Measurements from ENCODE around the gene CROT.
A peak's percentile ranks its signal among the peaks of the same experiment; 100 is the strongest.

Gene CROT

DNA sequence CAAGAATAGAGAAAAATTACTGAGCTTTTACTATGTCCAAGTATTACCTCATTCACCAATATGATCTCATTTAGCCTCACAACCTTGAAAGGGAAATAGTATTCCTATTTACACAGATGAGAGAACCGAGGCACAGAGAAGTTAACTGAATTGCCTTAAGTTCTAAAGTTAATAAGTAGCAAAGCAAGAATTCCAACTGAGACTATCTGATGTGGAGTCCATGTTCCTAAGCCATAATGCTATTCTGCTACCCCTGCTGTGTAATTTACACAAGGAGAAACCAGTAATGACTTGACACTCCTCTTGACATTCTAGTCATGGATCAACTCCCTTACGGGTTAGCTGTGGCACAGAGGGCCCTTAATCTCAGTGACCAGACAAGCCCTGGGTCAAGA, 69.3 kb downstream of the CROT start:
- DNase-seq (ENCODE audit: low read depth, low spot score) = no peak

DNA sequence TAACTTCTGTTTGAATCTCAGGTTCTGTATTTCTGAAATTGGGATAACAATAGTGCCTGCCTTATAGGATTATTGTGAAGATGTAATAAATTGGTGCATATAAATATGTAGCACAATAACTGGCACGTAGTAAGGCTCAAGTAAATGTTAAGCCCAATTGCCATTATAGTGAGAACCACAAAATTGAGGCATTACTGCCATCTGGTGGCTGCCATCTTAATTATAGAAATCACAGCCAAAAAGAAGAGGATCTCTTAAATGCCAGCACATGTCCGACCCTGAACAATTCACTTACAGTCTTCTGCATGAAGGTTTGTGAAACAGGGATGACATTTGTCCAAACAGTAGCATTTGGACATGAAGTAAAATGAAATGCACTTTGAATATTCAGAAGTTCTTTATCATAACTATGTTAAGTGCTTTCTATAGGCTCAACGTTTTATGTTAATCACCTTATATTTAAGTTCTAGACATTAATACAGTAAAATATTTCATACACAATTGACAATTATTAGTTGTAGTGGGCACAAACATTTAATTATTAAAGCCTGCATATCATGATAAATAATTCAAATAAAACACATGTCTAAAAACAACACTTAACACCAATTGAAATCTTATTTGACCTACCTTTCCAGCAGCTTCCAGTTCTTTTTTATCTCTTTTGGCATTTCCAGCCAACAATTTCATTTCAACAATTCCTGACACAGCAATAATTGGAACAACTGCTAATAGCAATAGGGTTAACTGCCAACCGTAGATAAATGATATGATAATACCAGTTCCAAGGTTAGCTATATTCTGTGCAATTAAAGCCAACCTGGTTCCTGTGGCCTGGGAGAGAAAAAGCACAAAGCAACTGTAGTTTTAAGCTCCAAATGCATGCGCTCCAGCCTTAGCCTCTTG, 71.5 kb downstream of the CROT start:
- DNase-seq (ENCODE audit: low read depth, low spot score) = peak; percentile 42

DNA sequence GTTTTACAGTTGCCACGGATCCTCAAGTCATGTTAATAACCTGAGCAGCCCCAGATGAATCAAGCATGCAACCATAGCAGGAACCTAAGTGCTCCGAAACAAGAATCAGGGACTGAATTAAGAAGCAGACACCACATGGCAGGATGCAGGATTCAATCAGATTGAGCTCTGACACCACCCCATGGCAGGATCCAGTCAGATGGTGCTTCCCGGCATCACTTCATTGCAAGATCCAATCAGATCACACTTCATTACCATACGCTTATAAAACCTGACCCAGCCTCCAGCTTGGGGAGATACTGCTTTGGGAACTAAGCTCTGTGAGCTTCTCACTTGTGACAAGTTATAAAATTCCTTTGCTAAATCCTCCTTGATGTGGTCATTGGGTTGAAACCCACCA, 74.7 kb downstream of the CROT start:
- no peak for DNase-seq (ENCODE audit: low read depth, low spot score)

DNA sequence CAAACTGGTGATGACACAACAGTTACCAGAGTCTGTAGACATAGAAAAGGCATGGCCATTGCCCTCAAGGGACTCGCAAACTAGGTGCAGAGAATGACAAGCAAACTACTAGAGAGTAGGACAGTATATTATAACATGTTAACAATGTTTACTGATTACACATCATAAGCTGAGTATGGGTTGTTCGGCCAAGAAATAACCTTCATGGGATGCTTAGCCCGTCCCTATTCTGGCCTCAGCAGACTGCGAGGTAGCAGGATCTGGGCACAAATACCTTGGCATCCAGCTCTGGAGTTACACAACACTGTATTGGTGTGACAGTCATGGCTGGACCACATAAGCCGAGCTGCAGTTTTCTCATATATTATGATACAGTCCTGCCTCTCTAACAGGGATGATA, 78.6 kb downstream of the CROT start:
- no peak for DNase-seq (ENCODE audit: low read depth, low spot score)

DNA sequence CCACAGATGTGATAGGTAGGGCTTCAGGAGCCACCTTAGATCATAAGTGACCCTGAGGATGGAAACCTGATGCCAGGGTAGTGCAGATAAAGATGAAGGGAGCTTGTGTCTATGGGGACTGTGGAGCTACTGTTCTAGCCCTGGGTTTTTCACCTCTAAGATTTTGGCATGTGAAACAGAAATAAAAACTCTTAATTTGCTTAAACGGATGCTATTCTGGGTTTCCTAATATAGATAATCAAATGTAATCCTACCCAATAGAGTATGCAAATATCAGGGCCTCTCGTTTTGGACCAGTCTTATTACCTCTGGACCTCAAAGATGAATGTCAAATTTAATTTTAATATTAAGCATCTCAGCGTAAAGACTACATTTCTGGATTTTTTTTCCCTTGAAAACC, 80.7 kb downstream of the CROT start:
- DNase-seq (ENCODE audit: low read depth, low spot score) = no peak

DNA sequence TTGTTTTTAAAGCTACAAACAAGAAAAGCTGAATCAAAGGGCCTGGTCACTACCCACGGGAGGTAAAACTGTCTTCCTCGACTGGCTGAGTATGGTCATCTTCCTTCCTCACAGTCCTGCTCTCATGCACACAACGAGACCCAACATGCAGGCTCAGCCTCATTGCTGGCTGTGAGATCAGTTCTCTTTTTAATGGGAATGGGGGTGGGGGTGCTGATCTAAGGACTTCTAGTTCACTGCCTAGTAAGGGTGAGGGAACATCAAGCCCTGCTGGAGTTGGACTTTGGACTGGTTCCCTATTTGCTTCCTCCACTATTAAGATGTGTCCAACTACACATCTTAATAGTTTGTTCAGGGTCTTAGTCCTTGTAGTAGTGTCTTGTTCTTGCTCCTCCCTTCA, 81.8 kb downstream of the CROT start:
- DNase-seq (ENCODE audit: low read depth, low spot score) = no peak

DNA sequence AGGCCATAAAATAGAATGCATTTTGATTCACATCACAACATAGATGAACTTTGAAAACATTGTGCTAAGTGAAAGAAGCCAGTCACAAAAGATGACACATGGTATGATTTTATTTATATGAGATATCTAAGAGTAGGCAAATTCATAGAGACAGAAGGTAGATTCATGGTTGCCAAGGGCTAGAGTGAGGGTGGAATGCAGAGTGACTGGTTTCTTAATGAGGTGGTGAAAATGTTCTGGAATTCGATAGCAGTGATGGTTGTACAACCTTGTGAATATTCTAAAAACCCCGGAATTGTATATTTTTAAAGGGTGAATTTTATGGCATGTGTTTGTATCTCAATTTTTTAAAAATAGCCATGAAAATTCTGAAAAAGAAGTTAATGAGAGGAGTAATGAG, 87.1 kb downstream of the CROT start:
- no peak for DNase-seq (ENCODE audit: low read depth, low spot score)

DNA sequence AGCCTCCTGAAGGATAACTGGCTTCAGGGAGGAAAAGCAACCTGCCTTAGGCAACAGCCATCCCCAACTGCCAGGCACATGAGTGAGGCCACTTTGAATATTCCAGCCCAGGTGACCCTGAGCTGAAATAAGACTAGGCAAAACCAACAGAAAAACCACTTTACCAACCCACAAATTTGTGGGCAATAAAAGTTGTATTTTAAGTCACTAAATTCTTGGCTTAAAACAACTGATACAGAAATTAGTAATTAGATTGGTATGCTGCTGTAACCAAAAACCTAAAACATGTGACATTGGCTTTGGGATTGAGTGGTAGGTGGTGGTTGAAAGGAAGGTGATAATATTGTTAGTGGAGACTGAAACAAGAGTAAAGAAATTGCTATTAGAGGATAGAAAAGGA, 90.1 kb downstream of the CROT start:
- DNase-seq (ENCODE audit: low read depth, low spot score) = no peak

DNA sequence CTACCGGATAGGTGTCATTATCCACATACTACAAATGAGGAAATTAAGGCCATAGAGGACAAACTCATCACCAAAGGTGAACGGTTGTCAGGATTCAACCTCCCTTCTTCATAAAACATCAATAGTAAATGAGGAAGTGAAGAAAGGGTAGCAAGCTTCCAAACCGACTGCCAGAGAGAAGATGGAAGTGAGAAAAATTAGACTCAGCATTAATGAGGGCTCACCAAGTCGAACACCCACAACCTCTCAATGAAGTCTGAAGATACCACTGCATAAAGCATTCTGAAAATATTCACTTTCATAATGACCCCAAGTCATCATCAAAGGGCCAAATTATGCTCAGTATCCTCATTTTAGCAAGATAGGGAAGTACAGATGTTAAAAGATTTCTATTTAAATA, 100.4 kb downstream of the CROT start:
- DNase-seq (ENCODE audit: low read depth, low spot score) = no peak

DNA sequence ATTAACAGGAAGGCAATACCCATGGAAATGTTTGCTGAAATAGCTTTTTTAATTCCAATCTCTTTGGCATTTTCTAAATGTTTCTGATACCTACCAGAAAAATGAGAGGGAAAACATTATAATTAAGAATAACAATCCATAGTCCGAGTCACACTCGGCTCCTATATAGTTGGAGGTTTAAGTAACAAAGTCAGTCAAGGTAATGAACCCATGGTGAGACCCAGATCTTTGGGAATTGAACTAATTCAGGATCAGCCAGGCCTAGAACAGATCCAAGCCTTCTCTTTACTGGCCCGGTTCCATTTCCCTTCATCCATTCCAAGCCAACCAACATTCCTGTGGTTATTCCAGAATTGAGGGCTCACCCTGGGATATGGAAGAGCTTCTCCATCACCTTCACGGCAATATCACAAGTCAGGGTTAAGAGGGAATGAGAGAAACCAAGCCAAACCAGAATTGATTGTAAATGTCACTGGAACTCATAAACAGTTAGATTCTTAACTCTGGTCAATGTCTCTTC, 101.7 kb downstream of the CROT start:
- DNase-seq (ENCODE audit: low read depth, low spot score) = no peak

DNA sequence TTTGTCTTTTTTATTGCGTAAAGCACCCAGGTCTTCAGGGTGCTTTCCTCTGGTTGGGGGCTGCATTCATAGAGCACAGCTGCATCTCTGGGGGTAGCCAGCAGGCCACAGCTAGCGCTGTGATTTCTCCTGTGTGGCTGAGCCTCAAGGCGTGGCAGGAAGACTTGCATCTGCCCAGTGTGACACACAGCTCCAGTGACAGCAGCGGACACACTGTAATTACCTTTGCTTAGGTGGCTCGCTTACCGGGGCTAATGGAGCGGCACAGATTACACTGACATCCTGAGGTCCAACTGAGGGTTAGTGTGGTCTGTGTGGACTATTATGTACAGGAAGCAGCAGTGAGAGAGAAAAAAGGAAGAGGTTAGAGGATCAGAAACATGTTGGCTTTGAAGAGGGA, 102.9 kb downstream of the CROT start:
- peak; percentile 19 for DNase-seq (ENCODE audit: low read depth, low spot score)

Data from ELF-1 (cell line).